K562 (cell line): ENCODE data around the gene KRI1. TPM values are rescaled to one million over a fixed set of nuclear protein-coding genes. Genes with fewer than 3 reads are reported as not detected.

Source experiments
- NEUROD1 ChIP-seq: fragments of 150-350 bp; IDR thresholded peaks from 2 replicates; pipeline ENCODE4 v1.6.1; 2014; ENCODE audit warnings: borderline replicate concordance, low read length, low read depth; ENCODE audit not compliant: partially characterized antibody
- NFYB ChIP-seq: IDR thresholded peaks from 2 replicates; pipeline ENCODE4 v1.6.1; 2011; ENCODE audit warnings: mild to moderate bottlenecking, moderate library complexity; ENCODE audit not compliant: insufficient read length; ENCODE audit errors: extremely low read depth
- PHF8 ChIP-seq: fragments of 200-600 bp; sonication (generic); IDR thresholded peaks from 2 replicates; pipeline ENCODE4 v1.6.1; 2012; ENCODE audit warnings: mixed run types, mild to moderate bottlenecking, inconsistent platforms, low read length, moderate library complexity, borderline replicate concordance
- TOE1 ChIP-seq, 2 experiments: fragments of 450-650 bp in 1 of 2; sonication (generic) in 1 of 2; formaldehyde crosslinking in 1 of 2; IDR thresholded peaks; 2 replicates each; pipeline versions ENCODE4 v1.7.1 to v1.8.0; 2016 to 2022; ENCODE audit warnings: borderline replicate concordance in 2 of 2, mild to moderate bottlenecking in 2 of 2, antibody characterized with exemption in 1 of 2, inconsistent platforms in 1 of 2, low read depth in 1 of 2, missing genetic modification reagents in 1 of 2, moderate library complexity in 1 of 2
- ZBTB7A ChIP-seq: IDR thresholded peaks from 2 replicates; pipeline ENCODE4 v1.6.1; 2011; ENCODE audit warnings: low read depth, mild to moderate bottlenecking, low read length, moderate library complexity, borderline replicate concordance; ENCODE audit not compliant: control insufficient read depth
- polyA plus RNA-seq, 8 experiments: library from polyadenylated mRNA; depleted of rRNA in 4 of 8; stranded (reverse) in 5 of 8; unstranded in 3 of 8; fragments of >200 nt; fragmentation: Nextera tagmentation in 2 of 8; fragmentation: Illumina TruSeq in 1 of 8; extraction: Ambion mirVana in 2 of 8; extraction: Trizol in 1 of 8; gene quantifications; 2 replicates each; pipeline versions ENCODE4 v1.2.1 to v1.2.3, GENCODE V29; 2011 to 2014; ENCODE audit warnings: inconsistent platforms in 1 of 8, missing spikeins in 1 of 8
- total RNA-seq, 7 experiments: library from RNA; depleted of rRNA in 6 of 7; stranded (reverse); fragments of >200 nt in 6 of 7; fragmentation: Illumina TruSeq in 2 of 7; extraction: Trizol in 2 of 7; gene quantifications; 2 replicates each; pipeline versions ENCODE4 v1.2.1 to v1.2.3, GENCODE V29; 2011 to 2021; ENCODE audit warnings: low replicate concordance in 1 of 7
- TF ChIP-seq, protein P1 (sequence below): fragments of 450-650 bp; IDR thresholded peaks from 2 replicates; pipeline ENCODE4 v1.6.1; 2016; ENCODE audit warnings: mild to moderate bottlenecking, moderate library complexity
- TF ChIP-seq, protein P2 (sequence below): fragments of 200-400 bp; formaldehyde crosslinking; IDR thresholded peaks from 2 replicates; pipeline ENCODE4 v1.6.1; 2017; ENCODE audit warnings: mild to moderate bottlenecking, low read depth, low read length, moderate library complexity
- TF ChIP-seq, protein P3 (sequence below): fragments of 250-450 bp; sonication (Bioruptor Pico); IDR thresholded peaks from 2 replicates; pipeline ENCODE4 v1.5.1; 2021; ENCODE audit warnings: mild to moderate bottlenecking

KRI1 gene
- total and polyA plus RNA-seq, 9 of the 15 experiments (the other 6 are each of a cell fraction or from before 2014, with no cell fraction given), result 1.1 to 50.7 (median 24.7) TPM

DNA sequence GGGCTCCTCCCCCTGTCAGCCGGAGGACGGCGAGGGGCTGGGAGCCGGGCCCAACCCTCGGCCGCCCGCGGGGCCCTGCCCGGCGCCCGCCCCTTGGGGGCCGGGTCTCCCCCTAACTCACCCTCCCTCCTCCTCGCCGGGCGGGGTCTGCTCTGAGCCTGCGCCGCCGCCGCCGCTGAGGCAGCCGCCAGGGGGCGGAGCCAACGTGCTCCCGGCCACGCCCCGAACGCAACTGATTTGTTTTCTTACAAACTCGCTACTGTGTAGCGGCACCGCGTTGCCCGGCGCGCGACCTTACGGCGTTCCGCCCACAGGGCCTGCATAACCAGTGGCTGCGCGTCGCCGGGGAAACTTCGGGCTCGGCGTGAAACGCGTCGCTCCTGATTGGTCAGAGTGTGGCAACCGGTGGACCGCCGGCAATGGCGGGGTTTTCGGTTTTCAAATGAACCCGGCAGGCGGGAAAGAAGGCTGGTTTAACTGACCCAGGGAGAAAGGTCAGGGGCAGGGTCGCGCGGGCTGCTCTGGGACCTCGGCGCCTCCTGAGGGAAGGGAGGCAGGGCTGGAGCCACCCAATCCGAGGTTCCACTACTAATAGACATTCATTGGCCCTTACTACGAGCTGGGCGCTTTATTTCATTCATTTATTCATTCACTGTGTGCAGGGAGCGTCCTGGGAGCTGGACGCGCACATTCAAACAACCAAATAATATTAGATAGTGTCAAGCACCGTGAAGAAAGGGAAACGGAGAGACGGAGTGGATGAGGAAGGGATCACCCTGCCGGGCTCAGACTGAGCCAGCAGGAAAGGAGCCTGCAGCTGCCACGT lies 3.2 kb upstream of the KRI1 start, which contains the start of gene CDKN2D (continued):
- TF ChIP-seq, protein P1, sequence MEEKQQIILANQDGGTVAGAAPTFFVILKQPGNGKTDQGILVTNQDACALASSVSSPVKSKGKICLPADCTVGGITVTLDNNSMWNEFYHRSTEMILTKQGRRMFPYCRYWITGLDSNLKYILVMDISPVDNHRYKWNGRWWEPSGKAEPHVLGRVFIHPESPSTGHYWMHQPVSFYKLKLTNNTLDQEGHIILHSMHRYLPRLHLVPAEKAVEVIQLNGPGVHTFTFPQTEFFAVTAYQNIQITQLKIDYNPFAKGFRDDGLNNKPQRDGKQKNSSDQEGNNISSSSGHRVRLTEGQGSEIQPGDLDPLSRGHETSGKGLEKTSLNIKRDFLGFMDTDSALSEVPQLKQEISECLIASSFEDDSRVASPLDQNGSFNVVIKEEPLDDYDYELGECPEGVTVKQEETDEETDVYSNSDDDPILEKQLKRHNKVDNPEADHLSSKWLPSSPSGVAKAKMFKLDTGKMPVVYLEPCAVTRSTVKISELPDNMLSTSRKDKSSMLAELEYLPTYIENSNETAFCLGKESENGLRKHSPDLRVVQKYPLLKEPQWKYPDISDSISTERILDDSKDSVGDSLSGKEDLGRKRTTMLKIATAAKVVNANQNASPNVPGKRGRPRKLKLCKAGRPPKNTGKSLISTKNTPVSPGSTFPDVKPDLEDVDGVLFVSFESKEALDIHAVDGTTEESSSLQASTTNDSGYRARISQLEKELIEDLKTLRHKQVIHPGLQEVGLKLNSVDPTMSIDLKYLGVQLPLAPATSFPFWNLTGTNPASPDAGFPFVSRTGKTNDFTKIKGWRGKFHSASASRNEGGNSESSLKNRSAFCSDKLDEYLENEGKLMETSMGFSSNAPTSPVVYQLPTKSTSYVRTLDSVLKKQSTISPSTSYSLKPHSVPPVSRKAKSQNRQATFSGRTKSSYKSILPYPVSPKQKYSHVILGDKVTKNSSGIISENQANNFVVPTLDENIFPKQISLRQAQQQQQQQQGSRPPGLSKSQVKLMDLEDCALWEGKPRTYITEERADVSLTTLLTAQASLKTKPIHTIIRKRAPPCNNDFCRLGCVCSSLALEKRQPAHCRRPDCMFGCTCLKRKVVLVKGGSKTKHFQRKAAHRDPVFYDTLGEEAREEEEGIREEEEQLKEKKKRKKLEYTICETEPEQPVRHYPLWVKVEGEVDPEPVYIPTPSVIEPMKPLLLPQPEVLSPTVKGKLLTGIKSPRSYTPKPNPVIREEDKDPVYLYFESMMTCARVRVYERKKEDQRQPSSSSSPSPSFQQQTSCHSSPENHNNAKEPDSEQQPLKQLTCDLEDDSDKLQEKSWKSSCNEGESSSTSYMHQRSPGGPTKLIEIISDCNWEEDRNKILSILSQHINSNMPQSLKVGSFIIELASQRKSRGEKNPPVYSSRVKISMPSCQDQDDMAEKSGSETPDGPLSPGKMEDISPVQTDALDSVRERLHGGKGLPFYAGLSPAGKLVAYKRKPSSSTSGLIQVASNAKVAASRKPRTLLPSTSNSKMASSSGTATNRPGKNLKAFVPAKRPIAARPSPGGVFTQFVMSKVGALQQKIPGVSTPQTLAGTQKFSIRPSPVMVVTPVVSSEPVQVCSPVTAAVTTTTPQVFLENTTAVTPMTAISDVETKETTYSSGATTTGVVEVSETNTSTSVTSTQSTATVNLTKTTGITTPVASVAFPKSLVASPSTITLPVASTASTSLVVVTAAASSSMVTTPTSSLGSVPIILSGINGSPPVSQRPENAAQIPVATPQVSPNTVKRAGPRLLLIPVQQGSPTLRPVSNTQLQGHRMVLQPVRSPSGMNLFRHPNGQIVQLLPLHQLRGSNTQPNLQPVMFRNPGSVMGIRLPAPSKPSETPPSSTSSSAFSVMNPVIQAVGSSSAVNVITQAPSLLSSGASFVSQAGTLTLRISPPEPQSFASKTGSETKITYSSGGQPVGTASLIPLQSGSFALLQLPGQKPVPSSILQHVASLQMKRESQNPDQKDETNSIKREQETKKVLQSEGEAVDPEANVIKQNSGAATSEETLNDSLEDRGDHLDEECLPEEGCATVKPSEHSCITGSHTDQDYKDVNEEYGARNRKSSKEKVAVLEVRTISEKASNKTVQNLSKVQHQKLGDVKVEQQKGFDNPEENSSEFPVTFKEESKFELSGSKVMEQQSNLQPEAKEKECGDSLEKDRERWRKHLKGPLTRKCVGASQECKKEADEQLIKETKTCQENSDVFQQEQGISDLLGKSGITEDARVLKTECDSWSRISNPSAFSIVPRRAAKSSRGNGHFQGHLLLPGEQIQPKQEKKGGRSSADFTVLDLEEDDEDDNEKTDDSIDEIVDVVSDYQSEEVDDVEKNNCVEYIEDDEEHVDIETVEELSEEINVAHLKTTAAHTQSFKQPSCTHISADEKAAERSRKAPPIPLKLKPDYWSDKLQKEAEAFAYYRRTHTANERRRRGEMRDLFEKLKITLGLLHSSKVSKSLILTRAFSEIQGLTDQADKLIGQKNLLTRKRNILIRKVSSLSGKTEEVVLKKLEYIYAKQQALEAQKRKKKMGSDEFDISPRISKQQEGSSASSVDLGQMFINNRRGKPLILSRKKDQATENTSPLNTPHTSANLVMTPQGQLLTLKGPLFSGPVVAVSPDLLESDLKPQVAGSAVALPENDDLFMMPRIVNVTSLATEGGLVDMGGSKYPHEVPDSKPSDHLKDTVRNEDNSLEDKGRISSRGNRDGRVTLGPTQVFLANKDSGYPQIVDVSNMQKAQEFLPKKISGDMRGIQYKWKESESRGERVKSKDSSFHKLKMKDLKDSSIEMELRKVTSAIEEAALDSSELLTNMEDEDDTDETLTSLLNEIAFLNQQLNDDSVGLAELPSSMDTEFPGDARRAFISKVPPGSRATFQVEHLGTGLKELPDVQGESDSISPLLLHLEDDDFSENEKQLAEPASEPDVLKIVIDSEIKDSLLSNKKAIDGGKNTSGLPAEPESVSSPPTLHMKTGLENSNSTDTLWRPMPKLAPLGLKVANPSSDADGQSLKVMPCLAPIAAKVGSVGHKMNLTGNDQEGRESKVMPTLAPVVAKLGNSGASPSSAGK, result peak; percentile 93
- TF ChIP-seq NEUROD1 (peak; percentile 75), PHF8 (peak; percentile 75; the same call in 1 of the 2 replicates), NFYB (peak; percentile 79), TOE1 (IDR thresholded peaks at IDR 0.05; ENCODE audit: borderline replicate concordance) (peak; percentile 60), TOE1 (CRISPR knock-in tag; IDR thresholded peaks at IDR 0.05; ENCODE audit: borderline replicate concordance, low read depth) (no peak), ZBTB7A (peak; percentile 49)
- TF ChIP-seq, protein P2, sequence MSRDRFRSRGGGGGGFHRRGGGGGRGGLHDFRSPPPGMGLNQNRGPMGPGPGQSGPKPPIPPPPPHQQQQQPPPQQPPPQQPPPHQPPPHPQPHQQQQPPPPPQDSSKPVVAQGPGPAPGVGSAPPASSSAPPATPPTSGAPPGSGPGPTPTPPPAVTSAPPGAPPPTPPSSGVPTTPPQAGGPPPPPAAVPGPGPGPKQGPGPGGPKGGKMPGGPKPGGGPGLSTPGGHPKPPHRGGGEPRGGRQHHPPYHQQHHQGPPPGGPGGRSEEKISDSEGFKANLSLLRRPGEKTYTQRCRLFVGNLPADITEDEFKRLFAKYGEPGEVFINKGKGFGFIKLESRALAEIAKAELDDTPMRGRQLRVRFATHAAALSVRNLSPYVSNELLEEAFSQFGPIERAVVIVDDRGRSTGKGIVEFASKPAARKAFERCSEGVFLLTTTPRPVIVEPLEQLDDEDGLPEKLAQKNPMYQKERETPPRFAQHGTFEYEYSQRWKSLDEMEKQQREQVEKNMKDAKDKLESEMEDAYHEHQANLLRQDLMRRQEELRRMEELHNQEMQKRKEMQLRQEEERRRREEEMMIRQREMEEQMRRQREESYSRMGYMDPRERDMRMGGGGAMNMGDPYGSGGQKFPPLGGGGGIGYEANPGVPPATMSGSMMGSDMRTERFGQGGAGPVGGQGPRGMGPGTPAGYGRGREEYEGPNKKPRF, result no peak
- TF ChIP-seq, protein P3, sequence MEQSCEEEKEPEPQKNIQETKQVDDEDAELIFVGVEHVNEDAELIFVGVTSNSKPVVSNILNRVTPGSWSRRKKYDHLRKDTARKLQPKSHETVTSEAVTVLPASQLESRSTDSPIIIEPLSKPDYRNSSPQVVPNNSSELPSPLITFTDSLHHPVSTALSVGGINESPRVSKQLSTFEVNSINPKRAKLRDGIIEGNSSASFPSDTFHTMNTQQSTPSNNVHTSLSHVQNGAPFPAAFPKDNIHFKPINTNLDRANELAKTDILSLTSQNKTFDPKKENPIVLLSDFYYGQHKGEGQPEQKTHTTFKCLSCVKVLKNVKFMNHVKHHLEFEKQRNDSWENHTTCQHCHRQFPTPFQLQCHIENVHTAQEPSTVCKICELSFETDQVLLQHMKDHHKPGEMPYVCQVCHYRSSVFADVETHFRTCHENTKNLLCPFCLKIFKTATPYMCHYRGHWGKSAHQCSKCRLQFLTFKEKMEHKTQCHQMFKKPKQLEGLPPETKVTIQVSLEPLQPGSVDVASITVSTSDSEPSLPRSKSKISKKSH (CRISPR knock-in tag), result no peak
